ENCODE results near the gene CEP131.

CEP131 gene

DNA sequence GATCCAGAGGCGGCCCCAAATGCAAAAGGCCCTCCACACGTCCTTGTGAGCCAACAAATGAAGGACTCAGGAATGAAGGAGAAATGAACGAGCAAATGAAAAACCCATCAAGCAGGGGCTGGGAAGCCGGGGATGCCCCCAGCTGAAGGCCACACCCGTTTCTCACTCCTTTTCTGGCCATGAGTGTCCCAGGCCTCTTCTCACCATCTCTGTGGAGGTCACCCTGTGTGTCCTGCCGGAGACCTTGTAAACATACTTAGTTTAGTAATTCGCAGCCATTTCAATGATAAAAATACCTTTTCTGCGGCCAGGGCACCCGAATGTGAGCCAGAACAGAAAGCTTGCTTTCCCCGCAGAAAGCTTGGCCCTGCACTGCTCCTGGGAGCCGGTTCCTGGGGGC lies 35.6 kb downstream of the CEP131 start:
- no peak for DNase-seq (ENCODE audit: low read depth)

DNA sequence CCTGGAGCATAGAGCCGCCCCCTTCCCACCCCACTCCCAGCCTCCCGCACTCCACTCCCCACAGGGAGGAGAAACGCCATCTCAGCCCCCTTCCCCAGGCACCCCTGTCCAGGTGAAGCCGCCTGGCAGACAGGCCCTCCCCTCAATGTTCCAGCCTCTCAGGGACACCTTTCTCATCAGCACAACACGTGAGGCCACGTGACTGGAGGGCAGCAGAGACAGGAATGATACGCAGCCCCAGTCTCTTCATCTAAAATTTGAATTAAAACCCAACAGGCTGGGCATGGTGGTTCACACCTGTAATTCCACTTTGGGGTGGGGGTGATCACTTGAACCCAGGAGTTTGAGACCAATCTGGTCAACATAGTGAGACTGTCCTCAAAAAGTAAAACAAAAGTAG lies 36.6 kb downstream of the CEP131 start:
- DNase-seq (ENCODE audit: low read depth), result no peak

DNA sequence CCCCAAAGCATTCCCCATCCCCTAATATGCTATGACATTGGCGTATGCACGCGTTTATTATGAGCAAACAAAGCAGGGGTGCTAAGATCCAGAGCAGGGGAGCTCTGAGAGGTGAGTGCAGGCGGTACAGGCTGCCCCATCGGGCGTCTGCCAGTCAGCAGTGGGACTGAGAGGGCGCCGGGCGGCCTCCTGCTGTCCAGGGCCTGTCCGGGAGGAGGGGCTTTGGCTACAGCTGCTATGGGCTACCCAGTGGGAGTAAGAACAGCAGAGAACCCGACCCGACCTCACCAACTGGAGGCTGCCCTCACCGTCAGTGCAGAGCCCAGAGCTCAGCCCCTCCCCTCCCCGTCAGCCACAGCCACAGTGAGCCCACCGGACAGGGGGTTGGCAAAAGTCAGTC lies 38.2 kb downstream of the CEP131 start:
- DNase-seq (ENCODE audit: low read depth), result no peak

DNA sequence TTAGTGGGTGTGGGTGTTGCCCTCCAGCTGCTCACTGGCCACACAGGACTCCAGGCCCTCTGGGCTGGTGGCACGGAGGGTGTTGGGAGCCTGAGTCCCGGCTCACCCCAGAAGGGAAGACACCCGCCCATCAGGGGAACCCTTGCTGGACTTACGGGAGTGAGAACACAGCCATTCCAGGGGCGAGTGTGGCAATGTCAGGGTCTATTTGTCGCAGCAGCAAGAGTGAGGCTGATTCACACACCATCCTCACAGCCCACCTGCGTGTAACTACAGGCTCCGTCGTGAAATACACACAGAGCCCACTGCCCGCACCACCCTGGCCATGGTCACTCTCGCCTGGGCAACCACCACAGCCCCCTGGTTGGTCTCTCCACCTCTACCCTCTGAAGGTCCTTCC lies 39.0 kb downstream of the CEP131 start:
- no peak for DNase-seq (ENCODE audit: low read depth)

DNA sequence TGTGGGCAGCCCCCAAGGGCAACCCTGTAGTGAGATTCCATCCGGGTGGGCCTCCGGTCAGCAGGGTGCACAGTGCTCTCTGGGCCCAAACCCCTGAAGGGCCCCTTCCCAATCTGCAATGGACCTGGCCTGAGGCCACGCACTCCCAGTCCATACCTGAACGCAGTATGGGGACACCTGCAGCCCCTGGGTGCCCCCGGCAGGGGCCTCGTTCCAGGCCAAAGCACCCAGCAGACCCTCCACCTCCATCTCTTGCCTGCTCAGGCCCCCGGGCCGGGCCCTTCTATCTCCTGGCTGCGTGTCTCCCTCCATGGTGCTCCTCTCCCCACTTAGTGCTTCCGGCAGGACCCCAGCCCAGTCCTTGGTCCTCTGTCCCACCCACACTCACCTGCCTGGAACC lies 39.4 kb downstream of the CEP131 start:
- DNase-seq (ENCODE audit: low read depth), result no peak

GRCh38 chr17:81182596-81182995 lies 40.2 kb downstream of the CEP131 start:
- no peak for DNase-seq (ENCODE audit: low read depth)

- DNase-seq (ENCODE audit: low read depth), result no peak
Observed at GRCh38 chr17:81181811-81182185, 41.0 kb downstream of the CEP131 start.

DNA sequence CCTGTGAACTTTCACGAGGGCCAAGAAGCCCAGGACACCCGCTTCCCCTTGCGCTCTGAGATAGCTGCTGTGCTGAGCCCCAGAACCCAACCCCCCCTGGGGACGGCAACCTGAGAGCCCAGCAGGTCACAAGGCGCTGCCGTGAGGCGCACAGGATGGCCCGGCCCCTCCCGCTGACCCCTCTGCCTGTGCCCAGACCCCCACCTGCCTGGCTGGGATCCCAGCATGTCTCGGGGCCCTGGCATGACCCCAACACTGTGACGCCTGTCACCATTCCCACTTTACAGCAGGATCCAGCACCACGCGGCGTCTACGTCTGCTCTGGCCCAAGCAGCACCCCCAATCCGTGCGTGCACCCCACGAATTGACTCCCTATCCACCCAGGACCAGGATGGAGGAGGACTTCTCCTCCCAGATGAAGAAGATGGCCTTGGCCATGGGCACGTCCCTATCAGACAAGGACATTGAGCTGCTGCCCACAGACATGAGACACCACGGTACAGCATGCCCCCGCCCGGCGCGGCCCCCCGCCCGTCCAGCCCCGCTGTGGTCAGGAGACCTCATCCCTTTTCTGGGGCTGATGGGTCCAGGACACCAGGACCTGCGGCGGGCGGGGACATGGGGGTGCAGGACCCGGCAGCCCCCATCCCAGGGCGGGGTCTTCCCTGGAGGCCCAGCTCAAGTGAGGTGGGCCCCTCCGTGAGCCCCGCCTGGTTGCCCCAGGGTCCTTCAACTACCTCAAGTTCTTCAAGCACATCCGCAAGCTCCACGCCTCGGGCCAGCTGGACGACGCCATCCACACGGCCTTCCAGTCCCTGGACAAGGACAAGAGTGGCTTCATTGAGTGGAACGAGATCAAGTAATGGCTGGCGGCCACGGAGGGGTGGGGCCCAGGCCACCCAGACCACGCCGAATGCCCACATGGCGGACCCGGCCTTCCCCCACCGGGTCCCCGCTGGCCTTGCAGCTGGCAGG lies 41.6 kb downstream of the CEP131 start:
- DNase-seq (ENCODE audit: low read depth), result no peak

GRCh38 chr17:81179861-81180260 lies 42.9 kb downstream of the CEP131 start:
- no peak for DNase-seq (ENCODE audit: low read depth)

- no peak for DNase-seq (ENCODE audit: low read depth)
Observed at GRCh38 chr17:81179220-81179619, 43.5 kb downstream of the CEP131 start.

- no peak for DNase-seq (ENCODE audit: low read depth)
Observed at GRCh38 chr17:81178136-81179091, 44.4 kb downstream of the CEP131 start.

- DNase-seq (ENCODE audit: low read depth), result no peak
Observed at GRCh38 chr17:81176666-81177065, 46.1 kb downstream of the CEP131 start.

DNA sequence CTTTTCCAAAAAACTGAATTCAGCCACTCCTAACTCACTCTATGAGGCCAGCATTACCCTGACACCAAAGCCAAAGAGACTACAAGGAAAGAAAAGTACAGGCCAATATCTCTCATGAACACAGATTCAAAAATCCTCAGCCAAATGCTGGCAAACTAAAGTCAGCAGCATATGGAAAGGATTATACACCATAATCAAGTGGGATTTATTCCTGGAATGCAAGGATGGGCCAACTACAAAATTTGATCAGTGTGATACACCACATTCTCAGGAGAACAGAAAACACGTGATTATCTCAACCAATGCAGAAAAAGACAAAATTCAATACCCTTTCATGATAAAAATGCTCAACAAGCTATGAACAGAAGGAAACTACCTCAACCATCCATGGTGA lies 49.0 kb downstream of the CEP131 start:
- DNase-seq (ENCODE audit: low read depth), result peak; percentile 26

DNA sequence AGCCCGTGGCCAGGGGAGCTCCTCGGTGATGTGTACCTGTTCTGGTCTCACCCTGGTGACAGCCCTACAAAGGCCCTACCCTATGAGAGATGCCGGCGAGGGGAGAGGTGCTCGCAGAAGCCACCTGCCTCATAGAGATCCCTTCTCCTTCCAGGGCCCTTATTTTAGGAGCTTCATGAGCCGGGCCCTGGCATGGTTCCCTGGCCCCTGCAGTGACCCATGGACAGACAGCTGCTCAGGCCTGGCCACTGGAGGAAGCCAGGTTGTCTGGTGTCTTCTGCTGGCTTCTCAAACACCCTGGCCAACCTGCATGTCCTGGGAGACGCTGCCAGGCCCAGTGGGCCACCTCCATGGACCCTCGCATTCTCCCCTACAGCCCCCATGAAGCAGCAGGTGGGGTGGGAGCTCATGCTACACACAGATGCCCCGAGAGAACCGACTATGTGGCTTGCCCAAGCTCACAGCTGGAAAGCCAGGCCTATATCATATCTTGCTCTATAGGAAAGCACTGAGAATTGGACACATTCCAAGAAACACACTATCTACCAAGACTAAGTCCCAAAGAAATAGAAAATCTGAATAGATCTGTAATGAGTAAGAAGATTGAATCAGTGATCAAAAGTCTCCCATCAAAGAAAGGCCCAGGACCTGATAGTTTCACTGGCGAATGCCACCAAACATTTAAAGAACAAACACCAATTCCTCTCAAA lies 49.6 kb downstream of the CEP131 start:
- no peak for DNase-seq (ENCODE audit: low read depth)

GRCh38 chr17:81171941-81172340 lies 50.8 kb downstream of the CEP131 start:
- no peak for DNase-seq (ENCODE audit: low read depth)

- no peak for DNase-seq (ENCODE audit: low read depth)
Observed at GRCh38 chr17:81170727-81171494, 51.9 kb downstream of the CEP131 start.

GRCh38 chr17:81169870-81170309 lies 52.9 kb downstream of the CEP131 start:
- no peak for DNase-seq (ENCODE audit: low read depth)

GRCh38 chr17:81167638-81168037 lies 55.1 kb downstream of the CEP131 start:
- no peak for DNase-seq (ENCODE audit: low read depth)

DNA sequence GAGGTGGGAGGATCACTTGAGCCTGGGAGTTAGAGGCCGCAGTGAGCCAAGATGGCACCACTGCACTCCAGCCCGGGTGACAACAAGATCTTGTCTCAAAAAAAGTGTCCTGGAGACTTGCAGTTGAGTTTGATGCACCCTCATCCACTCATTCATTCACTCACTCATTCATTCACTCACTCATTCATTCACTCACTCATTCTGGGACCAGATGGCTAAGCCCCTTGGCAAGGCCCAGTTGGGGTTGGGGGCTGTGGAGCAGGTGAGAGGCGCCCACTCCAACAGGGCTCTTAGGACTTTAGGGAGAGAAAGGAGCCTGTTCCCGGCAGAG lies 55.6 kb downstream of the CEP131 start:
- no peak for DNase-seq (ENCODE audit: low read depth)

DNA sequence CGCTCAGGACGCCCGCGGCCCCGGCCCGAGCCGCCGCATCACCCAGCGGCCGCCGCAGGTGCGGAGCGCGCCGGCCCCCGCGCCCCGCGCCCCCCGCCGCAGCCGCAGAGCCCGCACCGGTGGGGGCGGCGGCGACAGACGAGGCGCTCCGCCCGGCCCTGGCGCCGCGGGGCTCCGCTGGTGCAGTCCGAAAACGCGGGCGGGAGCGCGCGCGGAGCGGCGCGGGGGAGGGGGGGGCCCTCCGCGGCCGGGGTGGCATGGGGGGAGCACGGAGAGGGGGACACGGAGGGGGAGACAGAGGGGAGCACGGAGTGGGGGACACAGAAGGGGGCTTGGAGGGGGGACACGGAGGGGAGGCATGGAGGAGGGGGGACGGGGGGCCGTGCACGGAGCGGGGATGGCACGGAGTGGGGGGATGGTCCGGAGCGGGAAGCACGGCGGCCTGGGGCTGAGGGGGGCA lies 56.7 kb downstream of the CEP131 start, which contains the start of gene AATK:
AATK (minus strand) TSS at position 189 of the 460 bp plus-strand sequence. CDS start 229 bp downstream, outside the sequence.
- no peak for DNase-seq (ENCODE audit: low read depth)
